B cell (primary cell): ENCODE results near the gene GPR108. TPM values are rescaled to one million over a fixed set of nuclear protein-coding genes. Genes with fewer than 3 reads are reported as not detected.

ENCODE experiments used
- ATAC-seq: fragments of 200-7000 bp; cut with Tn5 transposase; one replicate; pipeline ENCODE4 v1.10.0; 2021; ENCODE audit warnings: low read depth, mild to moderate bottlenecking, moderate number of reproducible peaks, moderate library complexity
- CTCF ChIA-PET: fragments of 350-600 bp; sonication (Branson Sonifier 250); formaldehyde crosslinking; loops from one replicate; lab custom pipeline; 2021; ENCODE audit warnings: antibody characterized with exemption, inconsistent platforms; lab: Charles Lee
- POLR2A ChIA-PET: fragments of 350-600 bp; sonication (Branson Sonifier 250); formaldehyde crosslinking; loops from one replicate; lab custom pipeline; 2021; ENCODE audit warnings: antibody characterized with exemption; lab: Charles Lee
- DNase-seq: peaks from one replicate; pipeline ENCODE4 v3.0.0; 2013
- H2AFZ ChIP-seq: 2 replicates; pipeline ENCODE4 v1.6.1; 2012; ENCODE audit warnings: mild to moderate bottlenecking, low read depth, low read length; ENCODE audit not compliant: insufficient read depth, poor library complexity, severe bottlenecking
- H3K27ac ChIP-seq, 2 donors: 1 replicate in 1 of 2; 2 replicates in 1 of 2; pipeline ENCODE4 v1.5.1; 2012 to 2013; ENCODE audit warnings: low read length in 2 of 2, mild to moderate bottlenecking in 2 of 2, moderate library complexity in 1 of 2
- H3K27me3 ChIP-seq, 4 experiments: fragments of 200-600 bp in 1 of 4; sonication (generic) in 1 of 4; replicated peaks in 1 of 4; 1 replicate in 2 of 4; 2 replicates in 2 of 4; pipeline versions ENCODE4 v1.6.1 to v1.7.0; 2013 to 2016; ENCODE audit warnings: low read length in 3 of 4, mild to moderate bottlenecking in 2 of 4, mixed read lengths in 1 of 4, moderate library complexity in 1 of 4; ENCODE audit not compliant: insufficient read depth in 4 of 4, control insufficient read depth in 3 of 4; ENCODE audit errors: control extremely low read depth in 1 of 4
- H3K36me3 ChIP-seq, 2 experiments: replicated peaks in 1 of 2; 1 replicate in 1 of 2; 2 replicates in 1 of 2; pipeline versions ENCODE4 v1.6.1 to v1.7.1; 2013; ENCODE audit warnings: low read length in 1 of 2; ENCODE audit not compliant: insufficient read depth in 2 of 2, control insufficient read depth in 1 of 2; ENCODE audit errors: control extremely low read depth in 1 of 2, extremely low read depth in 1 of 2
- H3K4me1 ChIP-seq, 2 donors: fragments of 200-600 bp in 1 of 2; sonication (generic) in 1 of 2; 1 replicate in 1 of 2; 2 replicates in 1 of 2; pipeline versions ENCODE4 v1.5.1 to v1.6.1; 2013 to 2017; ENCODE audit warnings: low read length in 2 of 2; ENCODE audit not compliant: control insufficient read depth in 2 of 2, insufficient read depth in 2 of 2
- H3K4me2 ChIP-seq: replicated peaks from 2 replicates; pipeline ENCODE3; 2012; ENCODE audit warnings: mild to moderate bottlenecking, low read depth, low read length; ENCODE audit not compliant: poor library complexity, severe bottlenecking
- H3K4me3 ChIP-seq, 5 experiments: fragments of 200-600 bp in 1 of 5; sonication (generic) in 1 of 5; 1 replicate in 3 of 5; 2 replicates in 2 of 5; pipeline versions ENCODE4 v1.5.1 to v1.7.0; 2011 to 2016; ENCODE audit warnings: low read length in 4 of 5, mild to moderate bottlenecking in 4 of 5, low read depth in 2 of 5, control low read depth in 1 of 5, moderate library complexity in 1 of 5; ENCODE audit not compliant: insufficient read depth in 1 of 5; ENCODE audit errors: control extremely low read depth in 1 of 5, extremely low read depth in 1 of 5
- H3K79me2 ChIP-seq: fragments of 200-600 bp; sonication (generic); one replicate; pipeline ENCODE4 v1.6.0; 2016; ENCODE audit warnings: low read length; ENCODE audit not compliant: control insufficient read depth, insufficient read depth
- H3K9ac ChIP-seq: fragments of 200-600 bp; sonication (generic); 2 replicates; pipeline ENCODE4 v1.6.1; 2017; ENCODE audit warnings: mild to moderate bottlenecking, low read length, moderate library complexity
- H3K9me3 ChIP-seq, 3 donors: one replicate each; pipeline versions ENCODE4 v1.6.1 to v1.7.1; 2013; ENCODE audit warnings: low read length in 2 of 3; ENCODE audit not compliant: control insufficient read depth in 2 of 3, insufficient read depth in 1 of 3; ENCODE audit errors: control extremely low read depth in 1 of 3
- H4K20me1 ChIP-seq: 2 replicates; pipeline ENCODE4 v1.6.0; 2012; ENCODE audit warnings: mild to moderate bottlenecking, low read length; ENCODE audit not compliant: insufficient read depth, control insufficient read depth, poor library complexity, severe bottlenecking
- H3K27ac Mint-ChIP-seq: one replicate; pipeline ENCODE4 v1.8.0; 2021; ENCODE audit warnings: mixed read lengths
- H3K27me3 Mint-ChIP-seq: one replicate; pipeline ENCODE4 v1.8.0; 2021; ENCODE audit warnings: mixed read lengths
- H3K4me1 Mint-ChIP-seq: one replicate; pipeline ENCODE4 v1.8.0; 2021; ENCODE audit warnings: mixed read lengths
- H3K4me3 Mint-ChIP-seq: one replicate; pipeline ENCODE4 v1.8.0; 2021; ENCODE audit warnings: mixed read lengths
- H3K9me3 Mint-ChIP-seq: one replicate; pipeline ENCODE4 v1.8.0; 2022; ENCODE audit warnings: mixed read lengths; ENCODE audit not compliant: insufficient read depth
- CTCF ChIP-seq: fragments of 200-600 bp; IDR thresholded peaks from one replicate; pipeline ENCODE4 v1.8.0; 2022; ENCODE audit warnings: antibody characterized with exemption, mild to moderate bottlenecking
- EZH2 ChIP-seq: IDR thresholded peaks from 2 replicates; pipeline ENCODE4 v1.6.1; 2012; ENCODE audit warnings: borderline replicate concordance, low read depth, mild to moderate bottlenecking, moderate library complexity, low read length; ENCODE audit not compliant: insufficient read depth, poor library complexity, severe bottlenecking
- WGBS: methylation state at CpG from one replicate; pipeline ENCODE4 v1.1.5; 2013; ENCODE audit warnings: missing lambda C conversion rate; ENCODE audit not compliant: insufficient coverage; 5-methylcytosine and 5-hydroxymethylcytosine counted together
- intact Hi-C: fragments of 100-400 bp; cut with micrococcal nuclease; formaldehyde crosslinking; loops from one replicate; pipeline ENCODE4 v1.10.0; 2022
- polyA plus RNA-seq: library from polyadenylated mRNA; depleted of rRNA; stranded (reverse); fragments of >200 nt; gene quantifications from 2 replicates; pipeline ENCODE4 v1.2.3, GENCODE V29; 2012
- total RNA-seq, 2 donors: library from RNA; stranded (reverse); fragments of 120-200 nt in 1 of 2; gene quantifications; 1 replicate in 1 of 2; 2 replicates in 1 of 2; pipeline versions ENCODE4 v1.2.3 to v1.2.4, GENCODE V29; 2013 to 2022

GPR108 gene
- total and polyA plus RNA-seq, 2 donors (not counting 1 experiment from before 2014, with no cell fraction given), result 79.0 to 82.5 TPM

GRCh38 chr19:6720369-6721137, 16.8 kb downstream of the GPR108 start, which contains the start of gene C3:
C3 (minus strand) TSS chr19:6720650; CDS start chr19:6720589, 61 bp downstream.
- DNase-seq, result peak; percentile 6
- ATAC-seq, result no peak
- H3K4me1 Mint-ChIP-seq, result peaks cover 50% of the 10 kb centered on the region
- TF ChIP-seq EZH2, result no peak
- TF ChIP-seq CTCF, result no peak
- H3K4me3 ChIP-seq, result peak within 1 kb of the TSS in 1 of 5 experiments; percentile 22
- H3K27me3 ChIP-seq, result no peaks in the 10 kb centered on the region
- no peaks in the 10 kb centered on the region for H4K20me1 ChIP-seq
- CTCF ChIA-PET, result interaction anchor here (0.7 to 1.4 kb wide), 3 partner anchors 16 to 143 kb away, joined by 3 read pairs; no protein-coding TSS in a partner anchor
- H3K9me3 ChIP-seq, result peaks cover 0 to 6% (median 0%) of the 10 kb centered on the region in 3 donors
- peak within 1 kb of the TSS; percentile 35 for H3K4me3 Mint-ChIP-seq
- peaks cover 3% of the 10 kb centered on the region for H3K9me3 Mint-ChIP-seq
- intact Hi-C loops, result loop anchor here (5.0 to 10.0 kb wide), 2 partner anchors 46 to 142 kb away; partner anchors contain the start of gene TNFSF14
- H3K27me3 Mint-ChIP-seq, result no peaks in the 10 kb centered on the region
- H3K79me2 ChIP-seq, result peaks cover 4% of the 10 kb centered on the region
- WGBS, result 100% methylated on average over 2 of the region's 4 CpGs
- no peak within 1 kb of the TSS for H3K9ac ChIP-seq
- H2AFZ ChIP-seq, result no peak within 1 kb of the TSS
- POLR2A ChIA-PET, result no interaction called here
- H3K36me3 ChIP-seq, result no peaks in the 10 kb centered on the region
- H3K27ac Mint-ChIP-seq, result peak within 1 kb of the TSS; percentile 88
- peak within 1 kb of the TSS; percentile 68 for H3K4me2 ChIP-seq
- H3K27ac ChIP-seq, result peak within 1 kb of the TSS; percentile 54 to 78
- H3K4me1 ChIP-seq, result peaks cover 48 to 51% of the 10 kb centered on the region in 2 donors

GRCh38 chr19:6719992-6720368, 17.4 kb downstream of the GPR108 start:
- H3K9me3 Mint-ChIP-seq, result peaks cover 3% of the 10 kb centered on the region
- no peak for ATAC-seq
- CTCF ChIA-PET, result interaction anchor here (1.4 kb wide), 1 partner anchor 19 kb away, joined by 3 read pairs; no protein-coding TSS in a partner anchor
- peak overlapping the region; percentile 62 for H3K27ac Mint-ChIP-seq
- intact Hi-C loops, result loop anchor here (5.0 to 10.0 kb wide), 2 partner anchors 45 to 142 kb away; partner anchors contain the start of gene TNFSF14
- no peaks in the 10 kb centered on the region for H3K27me3 Mint-ChIP-seq
- Histone ChIP-seq H3K36me3 (no peaks in the 10 kb centered on the region), H3K27ac (no peak overlapping the region), H3K9me3 (peaks cover 0 to 3% (median 0%) of the 10 kb centered on the region in 3 donors), H3K79me2 (peaks cover 4% of the 10 kb centered on the region), H3K4me3 (no peak overlapping the region), H3K4me2 (no peak overlapping the region), H2AFZ (no peak overlapping the region), H3K27me3 (no peaks in the 10 kb centered on the region), H4K20me1 (no peaks in the 10 kb centered on the region), H3K4me1 (peaks cover 42 to 45% of the 10 kb centered on the region in 2 donors), H3K9ac (no peak overlapping the region)
- no peak for DNase-seq
- POLR2A ChIA-PET, result no interaction called here
- 100% methylated on average over 3 of the region's 3 CpGs for WGBS
- peaks cover 44% of the 10 kb centered on the region for H3K4me1 Mint-ChIP-seq
- TF ChIP-seq CTCF, result no peak
- TF ChIP-seq EZH2, result no peak
- H3K4me3 Mint-ChIP-seq, result no peak overlapping the region
